Neural progenitor cell (in vitro differentiated cells): ENCODE measurements around the gene PWWP2A. TPM values are rescaled to one million over a fixed set of nuclear protein-coding genes. Genes with fewer than 3 reads are reported as not detected.

ENCODE experiments used
- DNase-seq: peaks from one replicate; pipeline ENCODE4 v3.0.0-alpha.2; 2016; ENCODE audit warnings: low spot score
- H2AFZ ChIP-seq: fragments of 200-600 bp; sonication (generic); replicated peaks from 2 replicates; pipeline ENCODE4 v1.6.1; 2016; ENCODE audit warnings: antibody characterized with exemption
- H3F3A ChIP-seq: fragments of 200-600 bp; sonication (generic); 2 replicates; pipeline ENCODE4 v1.6.1; 2016; ENCODE audit warnings: antibody characterized with exemption, low read depth
- H3K27ac ChIP-seq: fragments of 200-600 bp; sonication (generic); 2 replicates; pipeline ENCODE4 v1.5.1; 2016; ENCODE audit warnings: mild to moderate bottlenecking
- H3K27me3 ChIP-seq: fragments of 200-600 bp; sonication (generic); 2 replicates; pipeline ENCODE4 v1.6.1; 2016; ENCODE audit warnings: mild to moderate bottlenecking, moderate library complexity
- H3K36me3 ChIP-seq: fragments of 200-600 bp; sonication (generic); 2 replicates; pipeline ENCODE4 v1.5.1; 2016
- H3K4me1 ChIP-seq: fragments of 200-600 bp; sonication (generic); 2 replicates; pipeline ENCODE4 v1.6.1; 2016; ENCODE audit warnings: mixed run types
- H3K4me2 ChIP-seq: fragments of 200-600 bp; sonication (generic); 2 replicates; pipeline ENCODE4 v1.6.1; 2016
- H3K4me3 ChIP-seq: fragments of 200-600 bp; sonication (generic); 2 replicates; pipeline ENCODE4 v1.5.1; 2016
- H3K79me2 ChIP-seq: fragments of 200-600 bp; sonication (generic); 2 replicates; pipeline ENCODE4 v1.6.1; 2016; ENCODE audit warnings: low read depth
- H3K9ac ChIP-seq: fragments of 200-600 bp; sonication (generic); 2 replicates; pipeline ENCODE4 v1.6.1; 2016
- H3K9me3 ChIP-seq: fragments of 200-600 bp; sonication (generic); 2 replicates; pipeline ENCODE4 v1.5.1; 2016; ENCODE audit warnings: low read depth
- H4K20me1 ChIP-seq: fragments of 200-600 bp; sonication (generic); 2 replicates; pipeline ENCODE4 v1.6.1; 2016; ENCODE audit warnings: low read depth
- H3K27ac Mint-ChIP-seq: 3 replicates; pipeline ENCODE4 v1.8.0; 2021; ENCODE audit warnings: mixed read lengths
- H3K27me3 Mint-ChIP-seq: 2 replicates; pipeline ENCODE4 v1.8.0; 2022; ENCODE audit warnings: low read depth, mild to moderate bottlenecking, inconsistent platforms, moderate library complexity, mixed read lengths; ENCODE audit not compliant: insufficient read depth
- H3K36me3 Mint-ChIP-seq: 3 replicates; pipeline ENCODE4 v1.8.0; 2021; ENCODE audit warnings: mixed read lengths
- H3K4me1 Mint-ChIP-seq: 3 replicates; pipeline ENCODE4 v1.8.0; 2021; ENCODE audit warnings: mixed read lengths
- H3K4me3 Mint-ChIP-seq: 3 replicates; pipeline ENCODE4 v1.8.0; 2021; ENCODE audit warnings: mild to moderate bottlenecking, moderate library complexity, mixed read lengths
- H3K9me3 Mint-ChIP-seq: 3 replicates; pipeline ENCODE4 v1.8.0; 2020; ENCODE audit warnings: mixed read lengths
- CTCF ChIP-seq: fragments of 200-600 bp; sonication (generic); IDR thresholded peaks from 2 replicates; pipeline ENCODE4 v1.5.1; 2017; ENCODE audit warnings: antibody characterized with exemption, mild to moderate bottlenecking
- EZH2 ChIP-seq: fragments of 200-600 bp; sonication (generic); IDR thresholded peaks from 2 replicates; pipeline ENCODE4 v1.6.1; 2017; ENCODE audit warnings: antibody characterized with exemption, mild to moderate bottlenecking, moderate library complexity
- EZH2phosphoT487 ChIP-seq: fragments of 200-600 bp; sonication (generic); IDR thresholded peaks from 2 replicates; pipeline ENCODE4 v1.6.1; 2017; ENCODE audit warnings: antibody characterized with exemption
- total RNA-seq: library from RNA; depleted of rRNA; stranded (reverse); fragments of >200 nt; gene quantifications from 2 replicates; pipeline ENCODE4 v1.2.3, GENCODE V29; 2015; ENCODE audit warnings: low replicate concordance

PWWP2A gene
- total RNA-seq, 1 donor from 2014 or later = 49.0 TPM

- DNase-seq = peak; percentile 9
Measured at GRCh38 chr5:160087199-160087598, 32.1 kb downstream of the PWWP2A start.

GRCh38 chr5:160084144-160084543 lies 35.1 kb downstream of the PWWP2A start:
- no peaks in the 10 kb centered on the region for H3K27me3 Mint-ChIP-seq
- H3K27me3 ChIP-seq = no peaks in the 10 kb centered on the region
- no peak overlapping the region for H2AFZ ChIP-seq
- no peak overlapping the region for H3K27ac ChIP-seq
- H3K36me3 ChIP-seq = no peaks in the 10 kb centered on the region
- no peaks in the 10 kb centered on the region for H4K20me1 ChIP-seq
- no peak for DNase-seq
- TF ChIP-seq EZH2phosphoT487 (no peak), EZH2 (no peak), CTCF (no peak)
- no peaks in the 10 kb centered on the region for H3K9me3 ChIP-seq
- no peak overlapping the region for H3K4me2 ChIP-seq
- H3K4me1 ChIP-seq = peaks cover 38% of the 10 kb centered on the region
- H3K4me1 Mint-ChIP-seq = peaks cover 19% of the 10 kb centered on the region
- no peak overlapping the region for H3K4me3 Mint-ChIP-seq
- H3K9ac ChIP-seq = no peak overlapping the region
- H3K79me2 ChIP-seq = no peaks in the 10 kb centered on the region
- H3K9me3 Mint-ChIP-seq = no peaks in the 10 kb centered on the region
- H3F3A ChIP-seq = peaks cover 33% of the 10 kb centered on the region
- no peak overlapping the region for H3K4me3 ChIP-seq
- no peak overlapping the region for H3K27ac Mint-ChIP-seq
- H3K36me3 Mint-ChIP-seq = peaks cover under 1% of the 10 kb centered on the region

More at GRCh38 chr5:160087199-160087598, 32.1 kb downstream of the PWWP2A start:
- Mint-ChIP-seq H3K36me3 (peaks cover 2% of the 10 kb centered on the region), H3K9me3 (no peaks in the 10 kb centered on the region), H3K4me3 (no peak overlapping the region), H3K27ac (no peak overlapping the region), H3K27me3 (no peaks in the 10 kb centered on the region), H3K4me1 (peaks cover 22% of the 10 kb centered on the region)
- Histone ChIP-seq H3K4me1 (peaks cover 39% of the 10 kb centered on the region), H3K4me2 (no peak overlapping the region), H4K20me1 (no peaks in the 10 kb centered on the region), H3K27ac (no peak overlapping the region), H3K36me3 (no peaks in the 10 kb centered on the region), H3K79me2 (peaks cover 2% of the 10 kb centered on the region), H3K27me3 (no peaks in the 10 kb centered on the region), H2AFZ (no peak overlapping the region), H3K4me3 (no peak overlapping the region), H3K9ac (no peak overlapping the region), H3F3A (peaks cover 26% of the 10 kb centered on the region), H3K9me3 (no peaks in the 10 kb centered on the region)
- TF ChIP-seq EZH2 = no peak
- no peak for TF ChIP-seq CTCF
- no peak for TF ChIP-seq EZH2phosphoT487

GRCh38 chr5:160083501-160083900 lies 35.7 kb downstream of the PWWP2A start:
- Histone ChIP-seq H3K27ac (no peak overlapping the region), H4K20me1 (no peaks in the 10 kb centered on the region), H3K9ac (no peak overlapping the region), H3K27me3 (no peaks in the 10 kb centered on the region), H3K9me3 (no peaks in the 10 kb centered on the region), H3K4me1 (peaks cover 38% of the 10 kb centered on the region), H3K4me3 (no peak overlapping the region), H3K4me2 (peak overlapping the region; percentile 60), H3F3A (peaks cover 33% of the 10 kb centered on the region), H3K36me3 (no peaks in the 10 kb centered on the region), H3K79me2 (no peaks in the 10 kb centered on the region), H2AFZ (no peak overlapping the region)
- Mint-ChIP-seq H3K27me3 (no peaks in the 10 kb centered on the region), H3K27ac (no peak overlapping the region), H3K9me3 (no peaks in the 10 kb centered on the region), H3K36me3 (peaks cover 2% of the 10 kb centered on the region), H3K4me1 (peaks cover 19% of the 10 kb centered on the region), H3K4me3 (no peak overlapping the region)
- DNase-seq = no peak
- TF ChIP-seq EZH2phosphoT487 (no peak), EZH2 (no peak), CTCF (no peak)
